OCI-LY7 (cell line): ENCODE results near the gene CSH1.

Experiments used
- EZH2phosphoT487 ChIP-seq: fragments of 200-600 bp; sonication (generic); IDR thresholded peaks from 2 replicates; pipeline ENCODE4 v1.6.1; 2018; ENCODE audit warnings: low read depth, borderline replicate concordance, mild to moderate bottlenecking, mixed run types, antibody characterized with exemption, low read length, moderate library complexity, mixed read lengths
- TF ChIP-seq, protein P1 (sequence below): fragments of 200-600 bp; sonication (generic); conservative IDR thresholded peaks from 2 replicates; pipeline ENCODE4 v1.5.1; 2014; ENCODE audit warnings: mild to moderate bottlenecking, antibody characterized with exemption, low read length, moderate library complexity, mixed read lengths

DNA sequence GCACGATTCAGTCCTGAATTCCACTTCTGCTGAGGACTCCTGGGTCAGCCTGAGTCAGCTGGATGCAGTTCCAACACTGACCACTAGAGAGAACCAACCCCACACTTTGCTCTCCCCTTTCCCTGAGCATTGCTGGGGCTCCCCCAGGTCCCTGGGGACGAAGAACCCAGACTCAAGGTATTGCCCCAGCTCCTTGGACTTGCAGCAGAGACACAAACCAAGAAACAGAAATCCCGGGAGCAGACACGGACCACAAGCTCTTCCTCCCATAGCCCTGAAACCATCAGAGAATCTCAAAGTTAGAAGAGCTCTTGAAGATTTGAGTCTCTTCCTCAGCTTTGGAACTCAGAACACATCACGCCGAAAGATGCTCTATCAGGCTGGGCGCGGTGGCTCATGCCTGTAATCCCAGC is 22.9 kb upstream of the CSH1 start:
- TF ChIP-seq, protein P1, sequence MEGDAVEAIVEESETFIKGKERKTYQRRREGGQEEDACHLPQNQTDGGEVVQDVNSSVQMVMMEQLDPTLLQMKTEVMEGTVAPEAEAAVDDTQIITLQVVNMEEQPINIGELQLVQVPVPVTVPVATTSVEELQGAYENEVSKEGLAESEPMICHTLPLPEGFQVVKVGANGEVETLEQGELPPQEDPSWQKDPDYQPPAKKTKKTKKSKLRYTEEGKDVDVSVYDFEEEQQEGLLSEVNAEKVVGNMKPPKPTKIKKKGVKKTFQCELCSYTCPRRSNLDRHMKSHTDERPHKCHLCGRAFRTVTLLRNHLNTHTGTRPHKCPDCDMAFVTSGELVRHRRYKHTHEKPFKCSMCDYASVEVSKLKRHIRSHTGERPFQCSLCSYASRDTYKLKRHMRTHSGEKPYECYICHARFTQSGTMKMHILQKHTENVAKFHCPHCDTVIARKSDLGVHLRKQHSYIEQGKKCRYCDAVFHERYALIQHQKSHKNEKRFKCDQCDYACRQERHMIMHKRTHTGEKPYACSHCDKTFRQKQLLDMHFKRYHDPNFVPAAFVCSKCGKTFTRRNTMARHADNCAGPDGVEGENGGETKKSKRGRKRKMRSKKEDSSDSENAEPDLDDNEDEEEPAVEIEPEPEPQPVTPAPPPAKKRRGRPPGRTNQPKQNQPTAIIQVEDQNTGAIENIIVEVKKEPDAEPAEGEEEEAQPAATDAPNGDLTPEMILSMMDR, result peak; percentile 92
- no peak for TF ChIP-seq EZH2phosphoT487
